ENCODE measurements around the gene SYVN1.
A peak's percentile ranks its signal among the peaks of the same experiment; 100 is the strongest.

SYVN1 gene

DNA sequence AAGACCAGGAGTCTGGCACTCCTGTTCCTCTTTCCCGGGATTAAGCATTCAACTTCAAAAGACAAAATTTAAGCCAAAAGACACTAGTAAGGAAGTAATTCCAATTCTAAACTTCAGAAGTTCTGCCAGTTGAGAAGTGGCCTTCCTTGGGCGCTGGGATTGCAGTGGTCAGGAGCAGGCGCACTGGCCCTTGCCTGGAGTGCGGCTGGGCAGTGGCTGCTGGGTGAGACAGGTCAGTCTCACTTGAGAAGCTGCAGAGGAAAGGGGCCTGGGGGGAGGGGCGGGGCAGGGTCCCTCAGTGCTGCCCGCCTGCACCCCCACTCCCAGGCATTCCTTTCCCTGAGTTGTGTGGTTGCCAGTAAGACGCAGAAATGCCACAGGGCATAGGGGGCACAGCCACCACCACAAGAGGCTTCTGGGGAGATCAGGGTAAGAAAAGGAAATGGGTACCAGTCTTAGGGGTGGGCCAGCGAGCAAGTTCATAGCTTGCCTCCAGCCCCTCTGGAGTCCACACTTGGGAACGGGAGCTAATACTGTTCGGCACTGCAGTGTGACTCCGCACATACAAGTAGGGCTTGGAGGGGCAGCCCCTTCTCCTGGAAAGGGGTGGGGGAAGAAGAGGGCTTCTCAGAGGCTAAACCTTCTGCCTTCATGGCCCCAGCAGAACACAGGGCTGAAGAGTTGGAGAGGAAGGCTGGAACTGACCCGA lies 6.7 kb downstream of the SYVN1 start:
- Histone ChIP-seq H3K4me3 (ENCODE audit: low read depth in 1 of 2, low read length in 2 of 2) (no peak overlapping the region), H3K9ac (ENCODE audit: low read depth in 1 of 2, low read length in 2 of 2) (no peak overlapping the region), H3K27me3 (ENCODE audit: control insufficient read depth in 1 of 2, insufficient read depth in 2 of 2, low read length in 2 of 2) (no peaks in the 10 kb centered on the region), H3K4me1 (ENCODE audit: control insufficient read depth in 1 of 2, insufficient read depth in 2 of 2, low read length in 2 of 2) (peaks cover 17 to 26% of the 10 kb centered on the region in 2 donors), H3K9me3 (ENCODE audit: control insufficient read depth in 1 of 2, low read length in 2 of 2) (no peaks in the 10 kb centered on the region), H3K36me3 (ENCODE audit: control insufficient read depth in 1 of 2, insufficient read depth in 2 of 2, low read length in 2 of 2) (peaks cover 63 to 83% of the 10 kb centered on the region in 2 donors), H3K27ac (ENCODE audit: low read depth, low read length) (no peak overlapping the region)

DNA sequence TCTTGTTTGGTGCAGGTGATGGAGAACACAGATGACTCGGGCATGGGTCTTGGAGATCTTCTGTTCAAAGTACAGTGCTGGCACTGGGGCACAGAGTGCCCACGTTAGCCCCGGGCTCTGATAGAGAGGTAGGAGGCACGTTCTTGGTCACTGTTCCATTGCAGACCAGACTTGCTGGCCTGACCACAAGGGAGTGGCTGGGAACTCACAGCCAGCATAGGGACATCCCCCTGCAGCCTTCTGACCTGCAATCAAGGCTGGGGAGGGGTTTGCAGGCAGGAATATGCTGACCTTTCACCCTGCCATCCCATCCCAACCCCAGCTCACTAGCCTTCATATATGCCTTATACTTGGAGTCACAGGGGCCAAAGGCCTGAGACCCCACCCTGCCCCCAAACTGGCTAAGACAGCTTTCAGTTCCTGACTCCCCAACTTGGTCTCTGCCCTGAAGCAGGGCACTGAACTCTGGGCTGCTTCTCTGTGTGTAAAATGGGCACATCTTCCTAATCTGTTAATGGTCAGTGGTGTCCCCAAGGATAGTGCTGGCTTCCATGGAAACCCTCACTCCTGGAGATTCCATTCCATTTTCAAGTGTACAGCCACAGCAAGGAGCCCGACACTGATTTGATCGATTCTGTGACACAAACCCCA lies 7.6 kb downstream of the SYVN1 start:
- H3K36me3 ChIP-seq (ENCODE audit: control insufficient read depth in 1 of 2, insufficient read depth in 2 of 2, low read length in 2 of 2), result peaks cover 55 to 74% of the 10 kb centered on the region in 2 donors
- H3K4me1 ChIP-seq (ENCODE audit: control insufficient read depth in 1 of 2, insufficient read depth in 2 of 2, low read length in 2 of 2), result peaks cover 10 to 17% of the 10 kb centered on the region in 2 donors
- no peak overlapping the region for H3K9ac ChIP-seq (ENCODE audit: low read depth in 1 of 2, low read length in 2 of 2)
- no peak overlapping the region for H3K27ac ChIP-seq (ENCODE audit: low read depth, low read length)
- no peak overlapping the region for H3K4me3 ChIP-seq (ENCODE audit: low read depth in 1 of 2, low read length in 2 of 2)
- H3K27me3 ChIP-seq (ENCODE audit: control insufficient read depth in 1 of 2, insufficient read depth in 2 of 2, low read length in 2 of 2), result no peaks in the 10 kb centered on the region
- H3K9me3 ChIP-seq (ENCODE audit: control insufficient read depth in 1 of 2, low read length in 2 of 2), result no peaks in the 10 kb centered on the region

DNA sequence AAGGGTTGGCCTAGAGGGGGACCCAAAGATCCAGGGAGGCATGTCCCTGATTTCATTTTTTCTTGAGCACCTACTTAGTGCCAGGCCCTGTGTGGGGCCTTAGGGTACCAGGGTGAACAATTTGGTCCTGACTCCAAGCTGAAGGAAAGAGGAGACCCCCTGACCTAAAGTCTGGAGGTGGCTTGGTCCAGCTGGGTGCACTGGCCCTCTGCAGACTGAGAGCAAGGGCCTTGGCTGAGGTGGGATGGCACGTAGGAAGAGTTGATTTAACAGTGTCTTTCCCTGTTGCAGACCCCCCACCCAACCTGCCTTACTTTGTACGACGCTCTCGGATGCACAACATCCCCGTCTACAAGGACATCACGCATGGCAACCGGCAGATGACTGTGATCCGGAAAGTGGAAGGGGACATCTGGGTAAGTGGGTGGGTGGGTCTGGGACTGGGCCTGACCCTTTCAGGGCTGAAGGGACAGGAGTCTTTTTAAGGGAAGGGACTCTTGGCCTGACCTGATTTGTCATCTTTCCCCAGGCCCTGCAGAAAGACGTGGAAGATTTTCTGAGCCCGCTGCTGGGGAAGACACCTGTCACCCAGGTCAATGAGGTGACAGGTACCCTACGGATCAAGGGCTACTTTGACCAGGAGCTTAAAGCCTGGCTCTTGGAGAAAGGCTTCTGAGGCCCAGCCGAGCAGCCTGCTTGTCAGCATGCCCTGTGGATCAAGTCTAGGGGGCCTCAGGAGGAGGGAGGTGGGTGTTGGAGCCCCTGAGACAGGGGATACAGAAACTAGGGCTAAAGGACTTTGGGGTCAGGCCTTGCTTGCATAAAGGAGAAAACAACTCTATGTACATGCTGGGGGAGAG lies 8.9 kb downstream of the SYVN1 start:
- peaks cover 19% of the 10 kb centered on the region in 2 donors for H3K4me1 ChIP-seq (ENCODE audit: control insufficient read depth in 1 of 2, insufficient read depth in 2 of 2, low read length in 2 of 2)
- H3K27ac ChIP-seq (ENCODE audit: low read depth, low read length), result no peak overlapping the region
- no peaks in the 10 kb centered on the region for H3K27me3 ChIP-seq (ENCODE audit: control insufficient read depth in 1 of 2, insufficient read depth in 2 of 2, low read length in 2 of 2)
- H3K9me3 ChIP-seq (ENCODE audit: control insufficient read depth in 1 of 2, low read length in 2 of 2), result no peaks in the 10 kb centered on the region
- peaks cover 51 to 67% of the 10 kb centered on the region in 2 donors for H3K36me3 ChIP-seq (ENCODE audit: control insufficient read depth in 1 of 2, insufficient read depth in 2 of 2, low read length in 2 of 2)
- no peak overlapping the region for H3K9ac ChIP-seq (ENCODE audit: low read depth in 1 of 2, low read length in 2 of 2)
- H3K4me3 ChIP-seq (ENCODE audit: low read depth in 1 of 2, low read length in 2 of 2), result no peak overlapping the region

DNA sequence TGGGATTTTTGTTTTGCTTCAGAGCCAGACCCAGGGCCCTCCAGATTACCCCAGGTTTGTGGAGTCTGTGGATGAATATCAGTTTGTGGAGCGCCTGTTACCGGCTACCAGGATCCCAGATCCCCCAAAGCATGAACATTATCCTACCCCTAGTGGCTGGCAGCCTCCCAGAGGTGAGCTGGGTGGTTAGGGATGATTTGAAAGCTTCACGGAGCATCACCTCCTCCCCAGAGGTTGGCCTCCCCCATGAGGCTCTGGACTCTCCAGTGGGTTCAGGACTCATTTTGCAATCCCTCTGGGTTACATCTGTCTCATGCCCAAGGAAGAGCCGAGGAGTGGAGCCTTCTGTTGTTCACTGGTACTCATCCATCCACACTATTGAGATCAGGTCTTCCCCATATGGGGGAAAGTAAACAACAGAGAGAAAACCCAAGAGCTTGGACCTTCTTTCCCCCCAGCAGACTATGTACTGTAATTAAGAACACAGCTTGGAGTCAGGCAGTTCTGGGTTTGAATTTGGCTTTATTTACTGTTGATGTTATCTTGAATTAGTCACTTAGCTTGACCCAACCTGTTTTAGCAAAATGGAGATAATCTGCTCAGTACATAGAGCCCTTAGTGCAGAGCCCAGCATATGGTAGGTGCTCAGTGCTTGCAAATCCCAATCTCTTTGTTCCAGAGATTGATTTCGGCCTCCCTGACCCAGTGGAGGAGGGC lies 9.7 kb downstream of the SYVN1 start:
- H3K9ac ChIP-seq (ENCODE audit: low read depth in 1 of 2, low read length in 2 of 2), result no peak overlapping the region
- H3K9me3 ChIP-seq (ENCODE audit: control insufficient read depth in 1 of 2, low read length in 2 of 2), result no peaks in the 10 kb centered on the region
- H3K27ac ChIP-seq (ENCODE audit: low read depth, low read length), result no peak overlapping the region
- H3K4me1 ChIP-seq (ENCODE audit: control insufficient read depth in 1 of 2, insufficient read depth in 2 of 2, low read length in 2 of 2), result peaks cover 24 to 26% of the 10 kb centered on the region in 2 donors
- peaks cover 53 to 67% of the 10 kb centered on the region in 2 donors for H3K36me3 ChIP-seq (ENCODE audit: control insufficient read depth in 1 of 2, insufficient read depth in 2 of 2, low read length in 2 of 2)
- no peaks in the 10 kb centered on the region for H3K27me3 ChIP-seq (ENCODE audit: control insufficient read depth in 1 of 2, insufficient read depth in 2 of 2, low read length in 2 of 2)
- no peak overlapping the region for H3K4me3 ChIP-seq (ENCODE audit: low read depth in 1 of 2, low read length in 2 of 2)

DNA sequence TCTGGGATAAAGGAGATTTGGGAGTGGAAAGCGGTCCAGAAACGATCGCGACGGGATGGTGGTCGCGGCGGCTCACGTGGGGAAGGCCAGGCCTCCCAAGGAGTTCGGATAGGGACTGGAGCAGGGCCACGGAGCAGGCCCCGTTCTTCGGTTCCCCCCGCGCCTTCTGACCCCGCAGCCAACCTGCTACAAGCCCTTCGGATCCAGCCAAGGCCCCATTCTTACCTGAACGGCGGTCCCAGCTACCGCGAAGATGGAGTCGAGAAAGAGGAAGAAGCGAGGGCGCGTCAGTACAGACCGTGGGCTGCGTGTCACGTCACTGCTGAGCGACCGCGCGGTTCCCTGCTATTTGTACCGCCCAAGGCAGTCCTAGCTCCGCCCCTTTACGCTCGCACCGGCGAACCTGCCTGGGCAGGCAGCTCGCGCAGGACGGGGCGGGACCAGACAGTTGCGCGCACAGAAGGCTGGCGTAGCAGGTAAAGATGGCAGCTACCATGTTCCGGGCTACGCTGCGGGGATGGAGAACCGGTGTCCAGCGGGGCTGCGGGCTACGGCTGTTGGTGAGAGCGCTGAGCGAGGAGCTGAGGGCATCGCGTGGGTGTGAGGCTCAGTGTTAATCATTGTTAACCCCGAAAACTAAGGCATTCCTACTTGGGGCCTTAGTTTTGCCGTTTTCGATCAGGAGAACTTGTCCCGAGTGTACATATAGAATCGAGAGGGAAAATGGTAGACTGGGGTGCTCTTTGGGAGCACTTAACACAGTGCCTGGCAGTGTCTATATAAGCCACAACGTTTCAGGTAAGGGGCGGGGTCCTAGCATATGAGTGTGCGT lies 12.2 kb downstream of the SYVN1 start, which contains the start of the genes FAU and MRPL49:
FAU (minus strand) TSS at position 270 of the 832 bp plus-strand sequence. CDS start 321 bp downstream, outside the sequence.
MRPL49 (plus strand) TSS at position 457 of the 832 bp plus-strand sequence; CDS start at position 483, 26 bp downstream.
- peaks cover 39 to 54% of the 10 kb centered on the region in 2 donors for H3K36me3 ChIP-seq (ENCODE audit: control insufficient read depth in 1 of 2, insufficient read depth in 2 of 2, low read length in 2 of 2)
- peak within 1 kb of the TSS; percentile 98 to 100 for H3K4me3 ChIP-seq (ENCODE audit: low read depth in 1 of 2, low read length in 2 of 2)

DNA sequence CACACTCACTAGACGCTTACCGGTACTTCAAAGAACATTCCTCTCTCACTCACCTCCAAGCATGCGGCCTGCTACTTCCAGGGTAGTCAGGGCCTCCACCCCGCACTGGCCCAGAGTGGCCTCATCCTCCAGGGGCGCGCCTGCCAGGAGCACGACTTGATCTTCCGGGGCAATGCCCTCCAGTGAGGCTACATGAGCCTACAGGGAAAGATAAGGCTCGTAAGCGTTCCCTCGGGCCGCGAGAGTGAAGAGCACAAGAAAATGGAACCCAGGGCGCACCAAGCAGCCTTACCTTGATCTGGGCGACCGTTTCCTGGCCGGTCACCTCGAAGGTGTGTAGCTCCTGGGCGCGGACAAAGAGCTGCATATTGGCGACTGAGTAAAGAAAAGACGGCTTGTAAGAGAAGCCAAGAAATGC lies 12.9 kb downstream of the SYVN1 start:
- Histone ChIP-seq H3K9ac (ENCODE audit: low read depth in 1 of 2, low read length in 2 of 2) (peak overlapping the region; percentile 92 to 93), H3K4me3 (ENCODE audit: low read depth in 1 of 2, low read length in 2 of 2) (peak overlapping the region; percentile 98 to 100), H3K9me3 (ENCODE audit: control insufficient read depth in 1 of 2, low read length in 2 of 2) (no peaks in the 10 kb centered on the region), H3K27ac (ENCODE audit: low read depth, low read length) (peak overlapping the region; percentile 91), H3K4me1 (ENCODE audit: control insufficient read depth in 1 of 2, insufficient read depth in 2 of 2, low read length in 2 of 2) (peaks cover 25 to 33% of the 10 kb centered on the region in 2 donors), H3K27me3 (ENCODE audit: control insufficient read depth in 1 of 2, insufficient read depth in 2 of 2, low read length in 2 of 2) (no peaks in the 10 kb centered on the region), H3K36me3 (ENCODE audit: control insufficient read depth in 1 of 2, insufficient read depth in 2 of 2, low read length in 2 of 2) (peaks cover 36 to 48% of the 10 kb centered on the region in 2 donors)

More for the DNA sequence above, 12.2 kb downstream of the SYVN1 start, which contains the start of the genes FAU and MRPL49:
- Histone ChIP-seq H3K4me1 (ENCODE audit: control insufficient read depth in 1 of 2, insufficient read depth in 2 of 2, low read length in 2 of 2) (peaks cover 27 to 28% of the 10 kb centered on the region in 2 donors), H3K9me3 (ENCODE audit: control insufficient read depth in 1 of 2, low read length in 2 of 2) (no peaks in the 10 kb centered on the region), H3K27me3 (ENCODE audit: control insufficient read depth in 1 of 2, insufficient read depth in 2 of 2, low read length in 2 of 2) (no peaks in the 10 kb centered on the region), H3K27ac (ENCODE audit: low read depth, low read length) (peak within 1 kb of the TSS; percentile 91), H3K9ac (ENCODE audit: low read depth in 1 of 2, low read length in 2 of 2) (peak within 1 kb of the TSS; percentile 92 to 93)

DNA sequence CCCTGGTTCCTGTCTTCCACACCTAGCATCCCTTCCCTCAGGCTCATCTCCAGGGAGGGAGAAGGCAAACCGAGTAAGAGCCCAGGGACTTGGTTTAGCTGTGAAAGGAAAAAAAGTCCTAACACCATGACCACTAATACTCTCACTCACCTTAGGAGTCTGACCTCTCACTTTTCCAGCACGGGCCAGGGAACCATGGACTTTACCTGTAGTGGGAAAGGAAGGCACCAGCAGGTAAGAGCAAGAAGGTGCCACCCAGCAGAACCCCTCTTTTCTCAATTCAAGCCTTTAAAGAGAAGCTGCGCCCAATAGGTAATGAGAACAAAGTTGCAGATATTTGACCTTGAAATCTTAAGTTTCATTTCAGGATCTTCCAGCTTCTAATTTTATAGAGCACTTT lies 13.5 kb downstream of the SYVN1 start:
- H3K27ac ChIP-seq (ENCODE audit: low read depth, low read length), result no peak overlapping the region
- peak overlapping the region in 1 of 2 donors; percentile 100 for H3K4me3 ChIP-seq (ENCODE audit: low read depth in 1 of 2, low read length in 2 of 2)
- H3K4me1 ChIP-seq (ENCODE audit: control insufficient read depth in 1 of 2, insufficient read depth in 2 of 2, low read length in 2 of 2), result peaks cover 31 to 39% of the 10 kb centered on the region in 2 donors
- H3K36me3 ChIP-seq (ENCODE audit: control insufficient read depth in 1 of 2, insufficient read depth in 2 of 2, low read length in 2 of 2), result peaks cover 37 to 43% of the 10 kb centered on the region in 2 donors
- peak overlapping the region; percentile 92 to 93 for H3K9ac ChIP-seq (ENCODE audit: low read depth in 1 of 2, low read length in 2 of 2)
- H3K9me3 ChIP-seq (ENCODE audit: control insufficient read depth in 1 of 2, low read length in 2 of 2), result no peaks in the 10 kb centered on the region
- H3K27me3 ChIP-seq (ENCODE audit: control insufficient read depth in 1 of 2, insufficient read depth in 2 of 2, low read length in 2 of 2), result no peaks in the 10 kb centered on the region

DNA sequence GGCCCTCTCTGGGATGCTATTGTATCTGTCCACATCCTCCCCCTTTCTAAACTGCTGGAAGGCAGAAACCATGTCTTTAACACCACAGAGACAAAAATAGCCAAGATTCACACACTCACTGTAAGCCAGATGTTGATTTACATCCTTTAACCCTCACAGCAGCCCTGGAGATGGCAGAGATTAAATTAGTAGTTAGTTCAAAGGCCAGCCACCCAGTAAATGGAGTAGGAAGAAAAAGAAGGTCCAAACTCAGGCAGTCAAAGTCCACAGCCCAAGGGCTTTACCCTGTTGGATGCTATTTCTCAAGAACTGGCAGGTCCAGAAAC lies 14.7 kb downstream of the SYVN1 start:
- Histone ChIP-seq H3K4me1 (ENCODE audit: control insufficient read depth in 1 of 2, insufficient read depth in 2 of 2, low read length in 2 of 2) (peaks cover 32 to 46% of the 10 kb centered on the region in 2 donors), H3K9me3 (ENCODE audit: control insufficient read depth in 1 of 2, low read length in 2 of 2) (no peaks in the 10 kb centered on the region), H3K4me3 (ENCODE audit: low read depth in 1 of 2, low read length in 2 of 2) (no peak overlapping the region), H3K36me3 (ENCODE audit: control insufficient read depth in 1 of 2, insufficient read depth in 2 of 2, low read length in 2 of 2) (peaks cover 26 to 32% of the 10 kb centered on the region in 2 donors), H3K27me3 (ENCODE audit: control insufficient read depth in 1 of 2, insufficient read depth in 2 of 2, low read length in 2 of 2) (no peaks in the 10 kb centered on the region), H3K27ac (ENCODE audit: low read depth, low read length) (no peak overlapping the region), H3K9ac (ENCODE audit: low read depth in 1 of 2, low read length in 2 of 2) (peak overlapping the region in 1 of 2 donors; percentile 93)
